VCaP (cell line): ENCODE measurements around the gene PDS5A.
"Not testable (repeated sequence)": the region's sequence is repeated elsewhere in the genome, so short reads cannot be mapped to it uniquely, and the experiment has no call there.

Source experiments
- H3K27ac ChIP-seq: fragments of 450-650 bp; 2 replicates; pipeline ENCODE4 v1.5.1; 2017
- CTCF ChIP-seq: fragments of 450-650 bp; conservative IDR thresholded peaks from 2 replicates; pipeline ENCODE4 v1.5.1; 2017; ENCODE audit warnings: mild to moderate bottlenecking, moderate library complexity

The PDS5A gene

GRCh38 chr4:39998659-39999345, 21.1 kb upstream of the PDS5A start:
- no peak overlapping the region for H3K27ac ChIP-seq
- TF ChIP-seq CTCF = no peak

DNA sequence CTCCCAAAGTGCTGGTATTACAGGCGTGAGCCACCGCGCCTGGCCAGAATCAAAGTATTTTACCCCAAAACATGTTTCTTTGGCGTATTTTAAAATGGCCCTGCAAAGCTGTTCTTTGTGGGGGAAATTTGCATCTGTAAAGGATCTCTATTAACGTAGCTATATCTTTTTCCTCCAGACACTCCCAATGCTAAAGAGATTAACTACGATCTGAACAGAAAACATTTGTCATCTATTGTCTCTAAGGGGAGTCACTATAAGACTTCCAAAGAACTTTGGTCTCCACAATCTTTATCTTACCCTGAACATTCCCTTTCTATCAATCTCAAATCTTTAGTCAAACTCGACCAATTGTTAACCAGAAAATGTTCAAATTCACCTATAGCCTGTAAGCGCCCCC, 19.1 kb upstream of the PDS5A start:
- no peak for TF ChIP-seq CTCF
- no peak overlapping the region for H3K27ac ChIP-seq

DNA sequence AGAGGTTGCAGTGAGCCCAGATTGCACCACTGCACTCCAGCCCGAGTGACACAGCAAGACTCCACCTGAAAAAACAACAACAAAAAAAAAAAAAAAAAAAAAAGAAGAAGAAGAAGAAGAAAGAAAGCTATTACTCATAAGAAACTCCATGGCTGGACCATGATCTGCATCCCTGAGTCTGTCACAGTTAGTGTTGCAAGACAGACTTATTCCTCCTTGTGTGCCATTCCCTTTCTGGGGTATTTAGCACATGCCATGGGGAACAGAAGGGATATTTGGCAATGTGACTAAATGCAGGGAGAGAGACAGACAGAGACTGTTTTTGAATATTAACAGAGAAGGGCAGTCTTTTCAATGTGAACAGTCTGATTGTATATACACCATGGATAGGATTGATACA, 16.7 kb upstream of the PDS5A start:
- no peak overlapping the region for H3K27ac ChIP-seq
- TF ChIP-seq CTCF = no peak

GRCh38 chr4:39989381-39989780, 11.7 kb upstream of the PDS5A start:
- H3K27ac ChIP-seq = not testable (repeated sequence)

DNA sequence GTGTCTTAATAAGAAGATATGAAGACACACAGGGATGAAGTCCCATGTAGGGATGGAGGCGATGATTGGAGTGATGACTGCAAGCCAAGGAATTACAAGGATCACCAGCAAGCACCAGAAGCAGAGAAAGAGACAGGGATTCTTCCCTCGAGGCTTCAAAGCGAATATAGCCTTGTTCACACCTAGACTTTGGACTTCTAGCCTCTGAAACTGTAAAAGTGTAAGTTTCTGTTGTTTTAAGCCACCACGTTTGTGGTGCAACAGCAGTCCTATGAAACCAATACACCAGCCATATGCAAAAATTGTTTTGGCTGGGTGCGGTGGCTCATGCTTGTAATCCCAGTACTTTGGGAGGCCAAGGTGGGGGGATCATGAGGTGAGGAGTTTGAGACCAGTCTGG, 9.8 kb upstream of the PDS5A start:
- H3K27ac ChIP-seq = no peak overlapping the region
- no peak for TF ChIP-seq CTCF

- no peak for TF ChIP-seq CTCF
- peak overlapping the region; percentile 96; the same call in 1 of the 2 replicates for H3K27ac ChIP-seq
Measured at GRCh38 chr4:39978904-39979303, 1.2 kb upstream of the PDS5A start.

DNA sequence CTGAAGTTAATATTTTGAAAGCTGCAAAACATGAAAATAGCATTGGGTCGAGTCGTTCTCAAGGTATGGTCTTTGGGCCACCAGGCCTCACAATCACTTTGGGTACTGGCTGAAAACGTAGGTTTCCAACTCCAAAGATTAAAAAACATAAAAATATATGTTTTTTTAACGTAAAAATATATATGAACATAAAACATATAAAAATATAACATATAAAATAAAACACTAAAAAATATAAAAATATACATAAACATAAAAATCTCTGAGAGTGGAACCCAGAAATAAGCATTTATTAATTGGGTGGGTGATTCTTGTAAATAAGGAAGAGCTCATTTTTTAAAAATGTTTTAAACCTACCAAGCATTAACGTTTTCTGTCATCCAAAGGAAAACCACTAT, 666 bp upstream of the PDS5A start:
- no peak for TF ChIP-seq CTCF
- H3K27ac ChIP-seq = peak overlapping the region; percentile 96

DNA sequence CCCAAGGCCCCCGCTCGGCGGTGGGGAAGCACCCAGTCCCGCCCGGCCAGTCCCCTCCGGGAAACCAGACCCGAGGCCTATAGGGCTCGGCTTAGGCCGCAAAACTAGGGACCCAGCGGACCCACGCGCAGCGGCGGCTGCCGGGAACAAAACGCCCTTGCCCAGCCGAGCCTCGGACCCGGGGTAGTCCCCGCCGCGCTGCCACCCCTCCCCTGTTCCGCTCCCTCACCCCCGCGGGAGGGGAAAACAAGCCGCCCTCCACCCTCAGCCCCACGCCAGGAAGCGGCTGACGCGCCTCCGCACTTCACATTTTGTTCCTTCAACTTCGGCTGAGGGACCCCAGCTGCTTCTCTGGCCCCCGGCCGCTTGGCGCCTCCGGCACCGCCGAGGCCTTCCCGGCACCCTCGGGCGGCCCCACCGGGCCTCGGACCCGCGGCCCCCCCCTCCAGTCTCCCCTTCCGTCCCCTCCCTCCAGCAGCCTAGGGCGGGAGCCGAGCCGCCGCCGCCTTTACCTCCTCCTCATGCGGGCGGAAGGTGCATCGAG, 694 bp downstream of the PDS5A start:
- H3K27ac ChIP-seq = peak overlapping the region; percentile 96
- TF ChIP-seq CTCF = no peak
